Stimulated activated CD4-positive, alpha-beta T cell treated with anti-CD3 and anti-CD28 coated beads, TNF-alpha, amount 100 ng/mL, for 24 hours (primary cell): ENCODE measurements around the gene ACSM5.
"Not testable (repeated sequence)": the region's sequence is repeated elsewhere in the genome, so short reads cannot be mapped to it uniquely, and the experiment has no call there.

Experiments used
- DNase-seq, 3 experiments: peaks; one replicate each; pipeline ENCODE4 v3.0.0-alpha.2; 2020; ENCODE audit warnings: low read depth in 3 of 3

The ACSM5 gene

GRCh38 chr16:20399185-20399584 lies 10.1 kb upstream of the ACSM5 start:
- DNase-seq: no peak

- no peak for DNase-seq
These were observed 8.3 kb upstream of the ACSM5 start for GRCh38 chr16:20401066-20401465.

- no peak for DNase-seq
These were observed 7.8 kb upstream of the ACSM5 start for GRCh38 chr16:20401475-20402016.

- no peak for DNase-seq
These were observed 6.7 kb upstream of the ACSM5 start for GRCh38 chr16:20402651-20403050.

- DNase-seq: no peak
These were observed 4.7 kb upstream of the ACSM5 start, which contains the start of gene PDILT for GRCh38 chr16:20404637-20405036. PDILT (minus strand) TSS chr16:20404737; CDS start chr16:20399300, 5,437 bp downstream.

GRCh38 chr16:20410121-20410723 lies 888 bp downstream of the ACSM5 start:
- DNase-seq: no peak

GRCh38 chr16:20411055-20411454 lies 1.7 kb downstream of the ACSM5 start:
- DNase-seq: no peak

- DNase-seq: no peak
These were observed 6.2 kb downstream of the ACSM5 start for GRCh38 chr16:20415541-20415940.

- DNase-seq: not testable (repeated sequence)
These were observed 9.8 kb downstream of the ACSM5 start for GRCh38 chr16:20419093-20419492.

GRCh38 chr16:20421748-20422147 lies 12.4 kb downstream of the ACSM5 start:
- not testable (repeated sequence) for DNase-seq

GRCh38 chr16:20423772-20424128 lies 14.4 kb downstream of the ACSM5 start:
- not testable (repeated sequence) for DNase-seq

- DNase-seq: no peak
These were observed 15.0 kb downstream of the ACSM5 start for GRCh38 chr16:20424129-20424866.

GRCh38 chr16:20427401-20427797 lies 18.1 kb downstream of the ACSM5 start:
- not testable (repeated sequence) for DNase-seq

- DNase-seq: not testable (repeated sequence)
These were observed 20.2 kb downstream of the ACSM5 start for GRCh38 chr16:20429499-20429898.

GRCh38 chr16:20430480-20430879 lies 21.1 kb downstream of the ACSM5 start:
- not testable (repeated sequence) for DNase-seq

GRCh38 chr16:20430948-20431347 lies 21.6 kb downstream of the ACSM5 start:
- no peak for DNase-seq

- DNase-seq: not testable (repeated sequence)
These were observed 29.6 kb downstream of the ACSM5 start for GRCh38 chr16:20438950-20439349.

GRCh38 chr16:20439820-20440231 lies 30.5 kb downstream of the ACSM5 start:
- DNase-seq: not testable (repeated sequence)

- DNase-seq: not testable (repeated sequence)
These were observed 31.4 kb downstream of the ACSM5 start for GRCh38 chr16:20440731-20441130.

- no peak for DNase-seq
These were observed 31.9 kb downstream of the ACSM5 start for GRCh38 chr16:20441191-20441590.

- not testable (repeated sequence) for DNase-seq
These were observed 32.5 kb downstream of the ACSM5 start for GRCh38 chr16:20441859-20442258.

GRCh38 chr16:20446652-20447393 lies 37.5 kb downstream of the ACSM5 start:
- DNase-seq: not testable (repeated sequence)
